ENCODE results near the gene CTNNAL1.
"Not testable (repeated sequence)": the region's sequence is repeated elsewhere in the genome, so short reads cannot be mapped to it uniquely, and the experiment has no call there.

GRCh38 chr9:109053121-109053520 is 39.8 kb upstream of the CTNNAL1 start:
- TF ChIP-seq POLR2A, CTCF (IDR thresholded peaks at IDR 0.05): not testable (repeated sequence)

Data from testis (tissue), 2 donors.